SU-DHL-6 (cell line): ENCODE measurements around the gene LYSET.

Experiments used
- EZH2phosphoT487 ChIP-seq: fragments of 200-600 bp; sonication (generic), shearing (Covaris generic); conservative IDR thresholded peaks from 2 replicates; pipeline ENCODE4 v1.6.1; 2018; ENCODE audit warnings: mild to moderate bottlenecking, antibody characterized with exemption, low read length, moderate library complexity, mixed read lengths
- TF ChIP-seq, protein P1 (sequence below): fragments of 200-600 bp; sonication (generic); IDR thresholded peaks from one replicate; pipeline ENCODE4 v1.5.1; 2017; ENCODE audit warnings: antibody characterized with exemption, mild to moderate bottlenecking, low read length, moderate library complexity; ENCODE audit not compliant: insufficient read depth, poor library complexity, severe bottlenecking

DNA sequence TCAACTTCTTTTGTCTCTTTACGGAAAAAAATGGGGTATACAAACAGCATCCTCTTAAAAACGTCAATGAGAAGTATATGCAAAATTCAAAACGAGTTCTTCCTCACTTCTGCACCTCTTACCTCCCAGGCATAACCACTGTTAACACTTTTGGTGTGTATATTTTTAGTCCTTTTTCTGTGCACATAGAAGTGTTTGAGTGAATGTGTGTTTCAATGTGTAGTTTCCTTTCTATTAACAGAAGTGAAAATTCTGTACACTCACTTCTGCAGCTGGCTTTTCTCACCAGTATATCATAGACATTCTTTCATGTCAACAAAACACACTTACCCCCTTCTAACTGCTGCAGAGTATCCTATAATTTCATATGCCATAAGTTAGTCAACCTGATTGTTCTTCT, 27.3 kb downstream of the LYSET start:
- TF ChIP-seq, protein P1, sequence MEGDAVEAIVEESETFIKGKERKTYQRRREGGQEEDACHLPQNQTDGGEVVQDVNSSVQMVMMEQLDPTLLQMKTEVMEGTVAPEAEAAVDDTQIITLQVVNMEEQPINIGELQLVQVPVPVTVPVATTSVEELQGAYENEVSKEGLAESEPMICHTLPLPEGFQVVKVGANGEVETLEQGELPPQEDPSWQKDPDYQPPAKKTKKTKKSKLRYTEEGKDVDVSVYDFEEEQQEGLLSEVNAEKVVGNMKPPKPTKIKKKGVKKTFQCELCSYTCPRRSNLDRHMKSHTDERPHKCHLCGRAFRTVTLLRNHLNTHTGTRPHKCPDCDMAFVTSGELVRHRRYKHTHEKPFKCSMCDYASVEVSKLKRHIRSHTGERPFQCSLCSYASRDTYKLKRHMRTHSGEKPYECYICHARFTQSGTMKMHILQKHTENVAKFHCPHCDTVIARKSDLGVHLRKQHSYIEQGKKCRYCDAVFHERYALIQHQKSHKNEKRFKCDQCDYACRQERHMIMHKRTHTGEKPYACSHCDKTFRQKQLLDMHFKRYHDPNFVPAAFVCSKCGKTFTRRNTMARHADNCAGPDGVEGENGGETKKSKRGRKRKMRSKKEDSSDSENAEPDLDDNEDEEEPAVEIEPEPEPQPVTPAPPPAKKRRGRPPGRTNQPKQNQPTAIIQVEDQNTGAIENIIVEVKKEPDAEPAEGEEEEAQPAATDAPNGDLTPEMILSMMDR = no peak
- TF ChIP-seq EZH2phosphoT487 = no peak
